GM12878 (cell line): Measurements from ENCODE around the gene ATF3. TPM values are rescaled to one million over a fixed set of nuclear protein-coding genes. Genes with fewer than 3 reads are reported as not detected.

ENCODE experiments used
- ATAC-seq: fragments of 200-7000 bp; cut with Tn5 transposase; 3 replicates; pipeline ENCODE4 v1.9.1; 2020; ENCODE audit warnings: mild to moderate bottlenecking, moderate library complexity
- BruUV-seq: library from RNA; stranded (reverse); fragments of 400-500 nt; replicated peaks from 2 replicates; lab custom pipeline; 2021; lab: Mats Ljungman, UMichigan
- CTCF ChIA-PET: fragments of 300-600 bp; sonication (Branson Sonifier 250); formaldehyde crosslinking; extraction: SDS; loops from one replicate; lab custom pipeline; 2021; ENCODE audit warnings: inconsistent platforms; lab: Yijun Ruan, JAX
- POLR2A ChIA-PET: fragments of 350-600 bp; formaldehyde crosslinking; extraction: SDS; loops from one replicate; lab custom pipeline; 2021; ENCODE audit warnings: inconsistent platforms; lab: Charles Lee
- RAD21 ChIA-PET: fragments of 300-600 bp; sonication (Branson Sonifier 250); formaldehyde crosslinking; loops from one replicate; lab custom pipeline; 2023; ENCODE audit warnings: antibody characterized with exemption; ENCODE audit not compliant: unreplicated experiment; lab: Charles Lee
- SMC1A ChIA-PET: fragments of 300-600 bp; sonication (Branson Sonifier 250); formaldehyde crosslinking; loops from one replicate; lab custom pipeline; 2023; ENCODE audit not compliant: unreplicated experiment, uncharacterized antibody; lab: Charles Lee
- DNase-seq: peaks from one replicate; pipeline ENCODE4 v3.0.0-alpha.2; 2011; ENCODE audit warnings: low read depth, low spot score
- FAIRE-seq: peaks from 3 replicates; lab custom pipeline; 2011; peaks lifted over from hg19 to GRCh38; lab: Jason Lieb, UNC
- H2AFZ ChIP-seq: 2 replicates; pipeline ENCODE4 v1.6.0; 2011; ENCODE audit warnings: low read depth, low read length, control low read depth; ENCODE audit not compliant: control insufficient read depth
- H3K27ac ChIP-seq: 2 replicates; pipeline ENCODE4 v1.5.1; 2011; ENCODE audit warnings: control low read depth; ENCODE audit not compliant: control insufficient read depth, insufficient read depth
- H3K27me3 ChIP-seq, 2 experiments: replicated peaks in 1 of 2; 2 replicates each; pipeline versions ENCODE4 v1.6.0 to v1.6.1; 2011; ENCODE audit warnings: low read length in 1 of 2; ENCODE audit not compliant: control insufficient read depth in 2 of 2, insufficient read depth in 2 of 2
- H3K36me3 ChIP-seq, 2 experiments: 2 replicates each; pipeline ENCODE4 v1.5.1; 2011; ENCODE audit warnings: low read length in 1 of 2; ENCODE audit not compliant: control insufficient read depth in 2 of 2, insufficient read depth in 2 of 2
- H3K4me1 ChIP-seq: 2 replicates; pipeline ENCODE4 v1.6.1; 2011; ENCODE audit warnings: mild to moderate bottlenecking, low read length, moderate library complexity, mixed read lengths; ENCODE audit not compliant: control insufficient read depth, insufficient read depth
- H3K4me2 ChIP-seq: 2 replicates; pipeline ENCODE4 v1.6.0; 2011; ENCODE audit warnings: control low read depth; ENCODE audit not compliant: control insufficient read depth, insufficient read depth
- H3K4me3 ChIP-seq: fragments of 200-600 bp; sonication (generic); 2 replicates; pipeline ENCODE4 v1.5.1; 2016
- H3K79me2 ChIP-seq: 2 replicates; pipeline ENCODE4 v1.6.0; 2011; ENCODE audit warnings: low read length; ENCODE audit not compliant: control insufficient read depth, insufficient read depth
- H3K9ac ChIP-seq: 2 replicates; pipeline ENCODE4 v1.8.0; 2011; ENCODE audit warnings: low read length, control low read depth, mixed read lengths; ENCODE audit not compliant: control insufficient read depth, insufficient read depth
- H3K9me3 ChIP-seq: replicated peaks from 3 replicates; pipeline ENCODE4 v1.5.1; 2011; ENCODE audit warnings: mild to moderate bottlenecking, low read length; ENCODE audit not compliant: control insufficient read depth, insufficient read depth
- H4K20me1 ChIP-seq: 2 replicates; pipeline ENCODE4 v1.6.0; 2011; ENCODE audit not compliant: control insufficient read depth, insufficient read depth
- CEBPB ChIP-seq, 2 experiments: fragments of 150-350 bp in 1 of 2; IDR thresholded peaks; 2 replicates each; pipeline ENCODE4 v1.6.1; 2012 to 2014; ENCODE audit warnings: low read depth in 2 of 2, low read length in 2 of 2, borderline replicate concordance in 1 of 2, inconsistent platforms in 1 of 2
- EP300 ChIP-seq, 2 experiments: fragments of 150-350 bp in 1 of 2; IDR thresholded peaks; 2 replicates each; pipeline ENCODE4 v1.6.1; 2011 to 2012; ENCODE audit warnings: low read depth in 2 of 2, low read length in 2 of 2, borderline replicate concordance in 1 of 2, improper control_type of control experiment in 1 of 2, inconsistent platforms in 1 of 2; ENCODE audit not compliant: control insufficient read depth in 1 of 2
- EZH2 ChIP-seq: IDR thresholded peaks from 2 replicates; pipeline ENCODE4 v1.6.1; 2012; ENCODE audit warnings: low read depth, mild to moderate bottlenecking, control low read depth, inconsistent platforms, low read length, borderline replicate concordance; ENCODE audit not compliant: control insufficient read depth
- FOS ChIP-seq: IDR thresholded peaks from 3 replicates; pipeline ENCODE4 v1.6.1; 2011; ENCODE audit warnings: borderline replicate concordance; ENCODE audit not compliant: insufficient read length; ENCODE audit errors: extremely low read depth
- IRF5 ChIP-seq: fragments of 450-650 bp; IDR thresholded peaks from 2 replicates; pipeline ENCODE4 v1.6.1; 2017; ENCODE audit warnings: borderline replicate concordance
- POLR2AphosphoS2 ChIP-seq: IDR thresholded peaks from 2 replicates; pipeline ENCODE4 v1.6.1; 2011; ENCODE audit warnings: low read depth, mild to moderate bottlenecking, low read length, improper control_type of control experiment, moderate library complexity
- SP1 ChIP-seq: IDR thresholded peaks from one replicate; pipeline ENCODE4 v1.6.1; 2011; ENCODE audit warnings: low read depth, low read length
- SPI1 ChIP-seq: IDR thresholded peaks from 2 replicates; pipeline ENCODE4 v1.6.1; 2011; ENCODE audit warnings: low read depth, mild to moderate bottlenecking, low read length, moderate library complexity, borderline replicate concordance; ENCODE audit not compliant: insufficient read depth
- SREBF1 ChIP-seq: IDR thresholded peaks from 2 replicates; pipeline ENCODE4 v1.6.1; 2012; ENCODE audit warnings: mild to moderate bottlenecking, low read length
- SREBF2 ChIP-seq: IDR thresholded peaks from 2 replicates; pipeline ENCODE4 v1.6.1; 2012; ENCODE audit warnings: mild to moderate bottlenecking, low read length
- TARDBP ChIP-seq: IDR thresholded peaks from 2 replicates; pipeline ENCODE4 v1.6.1; 2016; ENCODE audit warnings: borderline replicate concordance
- WRNIP1 ChIP-seq: IDR thresholded peaks from 2 replicates; pipeline ENCODE4 v1.6.1; 2011; ENCODE audit warnings: low read depth, low read length, improper control_type of control experiment, borderline replicate concordance
- WGBS: methylation state at CpG from one replicate; pipeline ENCODE4 v1.1.6; 2016; ENCODE audit warnings: low lambda C conversion rate; ENCODE audit not compliant: insufficient replicate concordance, insufficient coverage; ENCODE audit errors: missing lambda C conversion rate; 5-methylcytosine and 5-hydroxymethylcytosine counted together
- in situ Hi-C: fragments of 300-500 bp; cut with MboI; formaldehyde crosslinking; loops from 9 replicates; pipeline ENCODE4 v1.14.3; 2018; ENCODE audit warnings: mixed read lengths
- intact Hi-C: fragments of 100-400 bp; cut with micrococcal nuclease; formaldehyde crosslinking; loops from one replicate; pipeline ENCODE4 v1.14.2; 2022; ENCODE audit not compliant: unreplicated experiment
- polyA plus RNA-seq, 11 experiments: library from polyadenylated mRNA; depleted of rRNA in 4 of 11; unstranded in 6 of 11; stranded (reverse) in 5 of 11; fragments of >200 nt; fragmentation: Nextera tagmentation in 4 of 11; fragmentation: Illumina TruSeq in 1 of 11; extraction: Ambion mirVana in 4 of 11; extraction: Trizol in 1 of 11; gene quantifications; 1 replicate in 1 of 11; 2 replicates in 10 of 11; pipeline versions ENCODE4 v1.2.1 to v1.2.3, GENCODE V29; 2011 to 2016; ENCODE audit warnings: inconsistent platforms in 2 of 11, missing spikeins in 2 of 11, low read depth in 1 of 11
- total RNA-seq, 4 experiments: library from RNA; depleted of rRNA in 3 of 4; stranded (reverse); fragments of >200 nt in 3 of 4; fragmentation: Illumina TruSeq in 1 of 4; extraction: Trizol in 1 of 4; gene quantifications; 2 replicates each; pipeline versions ENCODE4 v1.2.1 to v1.2.3, GENCODE V29; 2013 to 2021
- TF ChIP-seq, protein P1 (sequence below): fragments of 450-650 bp; IDR thresholded peaks from 2 replicates; pipeline ENCODE4 v1.6.1; 2016; ENCODE audit warnings: mild to moderate bottlenecking
- TF ChIP-seq, protein P2 (sequence below): fragments of 450-650 bp; formaldehyde crosslinking; IDR thresholded peaks from 2 replicates; pipeline ENCODE4 v1.4.0; 2020; ENCODE audit warnings: mild to moderate bottlenecking, moderate library complexity

The ATF3 gene
- total and polyA plus RNA-seq, 10 of the 15 experiments (the other 5 are each of a cell fraction or from before 2014, with no cell fraction given), result 3.0 to 13.9 (median 8.3) TPM

DNA sequence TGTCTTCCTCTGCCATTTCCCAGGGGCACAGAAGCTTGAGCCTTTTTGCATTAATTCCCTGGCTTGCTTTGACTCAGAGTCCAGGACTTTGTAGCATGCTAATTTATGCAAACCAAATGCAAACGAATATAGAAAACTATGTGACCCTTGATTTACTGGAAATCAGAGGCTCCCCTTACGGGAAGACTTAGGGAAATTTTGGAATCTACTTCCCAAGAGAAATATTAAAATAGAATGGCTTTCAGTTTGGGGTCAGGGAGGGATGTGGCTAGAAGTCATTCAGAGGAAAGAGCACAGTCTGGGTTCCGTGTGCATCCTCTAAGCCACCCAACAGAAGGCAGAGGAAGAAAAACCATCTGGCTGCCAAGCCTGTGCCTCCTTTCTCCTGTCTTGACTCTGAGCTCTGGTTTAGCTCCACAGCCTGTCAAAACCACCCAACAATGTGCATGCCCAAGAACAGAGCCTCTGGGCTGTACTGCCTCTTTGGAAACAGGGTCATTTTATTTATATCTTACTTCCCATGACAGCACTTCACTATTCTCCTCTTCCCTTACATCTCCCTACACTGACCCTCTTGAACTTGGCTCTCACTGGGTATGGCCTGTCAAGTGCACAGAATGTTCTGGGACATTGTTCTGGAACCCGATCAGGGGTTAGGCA lies 30.1 kb downstream of the ATF3 start:
- H3K4me3 ChIP-seq, result no peak overlapping the region
- no peaks in the 10 kb centered on the region for H3K27me3 ChIP-seq
- no peak overlapping the region for H3K4me2 ChIP-seq
- TF ChIP-seq SPI1, result no peak
- no peak for TF ChIP-seq POLR2AphosphoS2
- TF ChIP-seq FOS, result no peak
- TF ChIP-seq CEBPB (IDR thresholded peaks at IDR 0.05; ENCODE audit: borderline replicate concordance in 1 of 2, low read depth in 2 of 2, low read length in 2 of 2), result no peak
- no peak for TF ChIP-seq WRNIP1
- TF ChIP-seq SREBF2, result no peak
- TF ChIP-seq TARDBP, result no peak
- TF ChIP-seq, protein P1, sequence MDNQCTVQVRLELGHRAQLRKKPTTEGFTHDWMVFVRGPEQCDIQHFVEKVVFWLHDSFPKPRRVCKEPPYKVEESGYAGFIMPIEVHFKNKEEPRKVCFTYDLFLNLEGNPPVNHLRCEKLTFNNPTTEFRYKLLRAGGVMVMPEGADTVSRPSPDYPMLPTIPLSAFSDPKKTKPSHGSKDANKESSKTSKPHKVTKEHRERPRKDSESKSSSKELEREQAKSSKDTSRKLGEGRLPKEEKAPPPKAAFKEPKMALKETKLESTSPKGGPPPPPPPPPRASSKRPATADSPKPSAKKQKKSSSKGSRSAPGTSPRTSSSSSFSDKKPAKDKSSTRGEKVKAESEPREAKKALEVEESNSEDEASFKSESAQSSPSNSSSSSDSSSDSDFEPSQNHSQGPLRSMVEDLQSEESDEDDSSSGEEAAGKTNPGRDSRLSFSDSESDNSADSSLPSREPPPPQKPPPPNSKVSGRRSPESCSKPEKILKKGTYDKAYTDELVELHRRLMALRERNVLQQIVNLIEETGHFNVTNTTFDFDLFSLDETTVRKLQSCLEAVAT, result no peak
- TF ChIP-seq EZH2, result no peak
- no peak for TF ChIP-seq EP300 (IDR thresholded peaks at IDR 0.05; ENCODE audit: borderline replicate concordance in 1 of 2, control insufficient read depth in 1 of 2, low read depth in 2 of 2, low read length in 2 of 2)
- TF ChIP-seq SREBF1, result no peak
- TF ChIP-seq SP1, result no peak
- TF ChIP-seq, protein P2, sequence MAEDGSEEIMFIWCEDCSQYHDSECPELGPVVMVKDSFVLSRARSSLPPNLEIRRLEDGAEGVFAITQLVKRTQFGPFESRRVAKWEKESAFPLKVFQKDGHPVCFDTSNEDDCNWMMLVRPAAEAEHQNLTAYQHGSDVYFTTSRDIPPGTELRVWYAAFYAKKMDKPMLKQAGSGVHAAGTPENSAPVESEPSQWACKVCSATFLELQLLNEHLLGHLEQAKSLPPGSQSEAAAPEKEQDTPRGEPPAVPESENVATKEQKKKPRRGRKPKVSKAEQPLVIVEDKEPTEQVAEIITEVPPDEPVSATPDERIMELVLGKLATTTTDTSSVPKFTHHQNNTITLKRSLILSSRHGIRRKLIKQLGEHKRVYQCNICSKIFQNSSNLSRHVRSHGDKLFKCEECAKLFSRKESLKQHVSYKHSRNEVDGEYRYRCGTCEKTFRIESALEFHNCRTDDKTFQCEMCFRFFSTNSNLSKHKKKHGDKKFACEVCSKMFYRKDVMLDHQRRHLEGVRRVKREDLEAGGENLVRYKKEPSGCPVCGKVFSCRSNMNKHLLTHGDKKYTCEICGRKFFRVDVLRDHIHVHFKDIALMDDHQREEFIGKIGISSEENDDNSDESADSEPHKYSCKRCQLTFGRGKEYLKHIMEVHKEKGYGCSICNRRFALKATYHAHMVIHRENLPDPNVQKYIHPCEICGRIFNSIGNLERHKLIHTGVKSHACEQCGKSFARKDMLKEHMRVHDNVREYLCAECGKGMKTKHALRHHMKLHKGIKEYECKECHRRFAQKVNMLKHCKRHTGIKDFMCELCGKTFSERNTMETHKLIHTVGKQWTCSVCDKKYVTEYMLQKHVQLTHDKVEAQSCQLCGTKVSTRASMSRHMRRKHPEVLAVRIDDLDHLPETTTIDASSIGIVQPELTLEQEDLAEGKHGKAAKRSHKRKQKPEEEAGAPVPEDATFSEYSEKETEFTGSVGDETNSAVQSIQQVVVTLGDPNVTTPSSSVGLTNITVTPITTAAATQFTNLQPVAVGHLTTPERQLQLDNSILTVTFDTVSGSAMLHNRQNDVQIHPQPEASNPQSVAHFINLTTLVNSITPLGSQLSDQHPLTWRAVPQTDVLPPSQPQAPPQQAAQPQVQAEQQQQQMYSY (CRISPR knock-in tag), result no peak
- no peak for TF ChIP-seq IRF5
- TF ChIP-seq, all 136 proteins: peak for 0
- intact Hi-C loops (no loop called here), in situ Hi-C loops (no loop called here)
- ChIA-PET SMC1A (interaction anchor here (1.3 kb wide), 1 partner anchor 142 kb away, joined by 3 read pairs; no protein-coding TSS in a partner anchor), CTCF (interaction anchor here (0.6 to 1.7 kb wide), 3 partner anchors 24 to 162 kb away, joined by 3 to 4 read pairs (median 3); no protein-coding TSS in a partner anchor), RAD21 (no interaction called here), POLR2A (interaction anchor here (0.6 kb wide), 1 partner anchor 143 kb away, joined by 3 read pairs; no protein-coding TSS in a partner anchor)
- Histone ChIP-seq H3K9me3 (peaks cover 4% of the 10 kb centered on the region), H3K79me2 (no peaks in the 10 kb centered on the region), H4K20me1 (no peaks in the 10 kb centered on the region), H2AFZ (no peak overlapping the region), H3K4me1 (peaks cover 30% of the 10 kb centered on the region), H3K36me3 (no peaks in the 10 kb centered on the region), H3K9ac (no peak overlapping the region), H3K27ac (no peak overlapping the region)
- no TSS peak for BruUV-seq
- no peak for FAIRE-seq
- 28% methylated on average over 4 of the region's 4 CpGs for WGBS
- no peak for DNase-seq
- no peak for ATAC-seq
